ENCODE data around the gene PDS5A.
"Not testable (repeated sequence)": the region's sequence is repeated elsewhere in the genome, so short reads cannot be mapped to it uniquely, and the experiment has no call there.

PDS5A gene

DNA sequence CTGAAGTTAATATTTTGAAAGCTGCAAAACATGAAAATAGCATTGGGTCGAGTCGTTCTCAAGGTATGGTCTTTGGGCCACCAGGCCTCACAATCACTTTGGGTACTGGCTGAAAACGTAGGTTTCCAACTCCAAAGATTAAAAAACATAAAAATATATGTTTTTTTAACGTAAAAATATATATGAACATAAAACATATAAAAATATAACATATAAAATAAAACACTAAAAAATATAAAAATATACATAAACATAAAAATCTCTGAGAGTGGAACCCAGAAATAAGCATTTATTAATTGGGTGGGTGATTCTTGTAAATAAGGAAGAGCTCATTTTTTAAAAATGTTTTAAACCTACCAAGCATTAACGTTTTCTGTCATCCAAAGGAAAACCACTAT is 666 bp upstream of the PDS5A start:
- no peak for TF ChIP-seq GATA1 (IDR thresholded peaks at IDR 0.05; ENCODE audit: low read depth, low read length)
- TF ChIP-seq POLR2A (IDR thresholded peaks at IDR 0.05; ENCODE audit: low read length) = no peak
- DNase-seq = no peak

DNA sequence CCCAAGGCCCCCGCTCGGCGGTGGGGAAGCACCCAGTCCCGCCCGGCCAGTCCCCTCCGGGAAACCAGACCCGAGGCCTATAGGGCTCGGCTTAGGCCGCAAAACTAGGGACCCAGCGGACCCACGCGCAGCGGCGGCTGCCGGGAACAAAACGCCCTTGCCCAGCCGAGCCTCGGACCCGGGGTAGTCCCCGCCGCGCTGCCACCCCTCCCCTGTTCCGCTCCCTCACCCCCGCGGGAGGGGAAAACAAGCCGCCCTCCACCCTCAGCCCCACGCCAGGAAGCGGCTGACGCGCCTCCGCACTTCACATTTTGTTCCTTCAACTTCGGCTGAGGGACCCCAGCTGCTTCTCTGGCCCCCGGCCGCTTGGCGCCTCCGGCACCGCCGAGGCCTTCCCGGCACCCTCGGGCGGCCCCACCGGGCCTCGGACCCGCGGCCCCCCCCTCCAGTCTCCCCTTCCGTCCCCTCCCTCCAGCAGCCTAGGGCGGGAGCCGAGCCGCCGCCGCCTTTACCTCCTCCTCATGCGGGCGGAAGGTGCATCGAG is 694 bp downstream of the PDS5A start:
- peak; percentile 73 to 78 for DNase-seq
- TF ChIP-seq GATA1 (IDR thresholded peaks at IDR 0.05; ENCODE audit: low read depth, low read length) (no peak), POLR2A (IDR thresholded peaks at IDR 0.05; ENCODE audit: low read length) (no peak)

DNA sequence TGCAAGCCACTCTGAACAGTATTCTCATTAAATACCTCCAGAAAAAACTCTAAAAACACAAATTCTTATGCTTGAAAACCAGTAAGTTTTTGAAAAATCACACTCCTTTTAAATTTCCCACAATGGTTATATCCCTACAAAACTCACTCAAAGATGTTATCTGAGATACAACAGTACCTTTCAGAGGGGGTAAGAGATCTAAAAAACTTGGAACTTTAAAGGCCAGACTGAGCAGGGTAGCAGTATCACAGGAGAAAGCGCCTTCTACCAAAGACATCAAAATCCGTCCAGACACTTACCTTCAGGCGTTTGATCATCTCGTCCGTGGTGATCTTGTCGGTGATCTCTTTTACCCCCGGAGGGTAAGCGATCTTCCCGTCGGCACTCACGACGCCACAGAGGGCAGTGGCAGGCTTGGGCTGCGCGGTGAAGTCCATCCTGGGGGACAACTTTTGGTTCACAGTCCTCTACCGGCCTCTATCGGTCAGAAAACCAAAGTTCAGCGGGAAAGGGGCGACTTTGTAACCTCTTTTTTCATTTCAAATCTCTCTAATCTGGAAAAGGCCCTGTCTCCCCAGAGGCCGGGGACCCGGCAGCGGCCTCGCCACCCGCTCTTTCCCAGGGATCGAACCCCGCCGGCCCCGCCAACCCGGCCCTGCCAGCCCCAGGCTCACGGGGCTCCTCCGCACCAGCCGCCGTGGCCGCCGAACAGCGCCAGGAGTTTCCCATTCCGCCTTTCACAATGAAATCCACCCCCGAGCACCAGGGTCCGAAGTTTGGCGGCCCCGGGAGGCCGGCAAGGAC is 1.4 kb downstream of the PDS5A start:
- peak; percentile 89 to 93 for DNase-seq
- TF ChIP-seq GATA1 (IDR thresholded peaks at IDR 0.05; ENCODE audit: low read depth, low read length) (no peak), POLR2A (IDR thresholded peaks at IDR 0.05; ENCODE audit: low read length) (no peak)

DNA sequence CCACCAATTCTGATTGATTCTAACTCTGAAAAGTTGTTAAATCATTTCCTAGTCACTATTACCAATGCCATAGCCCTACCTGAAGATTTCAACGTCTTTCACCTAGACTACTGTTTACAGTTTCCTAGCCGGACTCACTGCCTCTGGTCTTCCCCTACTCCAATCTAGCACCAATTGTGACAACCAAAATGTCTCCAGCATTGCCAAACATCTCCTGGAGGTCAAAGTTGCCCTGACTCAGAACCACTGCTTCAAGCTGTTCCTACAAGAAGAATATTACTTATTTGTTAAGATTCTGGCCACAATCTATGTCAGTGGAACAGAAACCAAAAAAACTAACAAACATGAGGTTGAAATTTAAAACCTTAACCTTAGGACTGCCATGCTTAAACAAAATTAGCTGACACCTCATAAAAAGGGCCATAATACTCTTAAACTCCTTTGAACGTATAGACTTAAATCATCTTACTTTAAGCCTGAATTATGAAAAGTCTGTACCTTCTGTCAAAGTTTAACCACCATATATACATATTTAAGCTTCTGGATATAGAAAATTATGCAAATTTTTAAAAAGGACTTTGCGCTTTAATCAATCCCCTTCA is 2.1 kb downstream of the PDS5A start:
- peak in 1 of 2 experiments; percentile 35 for DNase-seq
- no peak for TF ChIP-seq GATA1 (IDR thresholded peaks at IDR 0.05; ENCODE audit: low read depth, low read length)
- no peak for TF ChIP-seq POLR2A (IDR thresholded peaks at IDR 0.05; ENCODE audit: low read length)

DNA sequence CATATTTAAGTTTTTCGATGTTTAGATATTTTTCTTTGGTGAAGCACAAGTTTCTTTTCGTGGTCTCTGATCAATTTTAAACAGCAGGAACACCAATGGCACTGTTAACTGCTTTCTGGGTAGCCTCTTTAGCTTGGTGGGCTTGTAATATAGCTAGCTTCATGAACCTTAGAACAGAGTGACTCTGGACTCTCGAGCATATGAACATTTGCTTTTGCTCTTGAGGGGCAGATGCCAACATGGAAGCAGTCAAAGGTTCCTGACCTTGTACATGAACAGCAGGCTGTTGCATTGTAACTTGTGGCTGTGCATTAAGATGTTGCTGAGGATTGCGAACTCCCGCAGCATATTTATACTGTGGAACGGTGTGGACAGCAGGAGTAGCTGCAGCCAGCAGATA is 4.7 kb downstream of the PDS5A start:
- not testable (repeated sequence) for DNase-seq

DNA sequence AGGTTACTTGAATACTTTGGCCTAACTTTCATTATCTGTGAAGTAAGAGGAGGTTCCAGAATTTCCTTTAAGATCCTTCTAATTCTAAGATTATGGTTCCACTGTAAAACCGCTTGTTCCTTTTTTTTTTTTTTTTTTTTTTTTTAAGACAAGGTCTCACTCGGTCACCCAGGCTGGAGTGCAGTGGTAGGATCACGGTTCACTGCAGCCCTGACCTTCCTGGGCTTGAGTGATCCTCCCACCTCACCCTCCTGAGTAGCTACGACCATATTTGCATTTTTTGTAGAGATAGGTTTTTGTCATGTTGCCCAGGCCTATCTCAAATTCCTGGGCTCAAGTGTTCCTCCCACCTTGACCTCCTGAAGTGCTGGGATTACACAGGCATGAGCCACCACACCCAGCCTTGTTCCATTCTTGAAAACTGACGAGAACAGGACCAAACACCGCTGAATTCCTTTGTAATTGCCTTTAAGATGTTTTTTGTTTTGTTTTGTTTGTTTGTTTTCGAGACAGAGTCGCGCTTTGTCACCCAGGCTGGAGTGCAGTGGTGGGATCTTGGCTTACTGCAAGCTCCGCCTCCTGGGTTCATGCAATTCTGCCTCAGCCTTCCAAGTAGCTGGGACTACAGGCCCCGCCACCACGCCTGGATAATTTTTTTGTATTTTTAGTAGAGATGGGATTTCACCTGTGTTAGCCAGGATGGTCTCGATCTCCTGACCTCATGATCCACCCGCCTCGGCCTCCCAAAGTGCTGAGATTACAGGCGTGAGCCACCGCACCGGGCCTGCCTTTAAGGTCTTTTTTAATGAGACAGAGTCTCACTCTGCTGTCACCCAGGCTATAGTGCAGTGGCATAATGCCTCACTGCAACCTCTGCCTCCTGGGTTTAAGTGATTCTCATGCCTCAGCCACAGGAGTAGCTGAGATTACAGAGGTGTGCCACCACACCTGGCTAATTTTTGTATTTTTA is 6.8 kb downstream of the PDS5A start:
- DNase-seq = peak; percentile 33 to 61
- TF ChIP-seq GATA1 (IDR thresholded peaks at IDR 0.05; ENCODE audit: low read depth, low read length) (no peak), POLR2A (IDR thresholded peaks at IDR 0.05; ENCODE audit: low read length) (no peak)

DNA sequence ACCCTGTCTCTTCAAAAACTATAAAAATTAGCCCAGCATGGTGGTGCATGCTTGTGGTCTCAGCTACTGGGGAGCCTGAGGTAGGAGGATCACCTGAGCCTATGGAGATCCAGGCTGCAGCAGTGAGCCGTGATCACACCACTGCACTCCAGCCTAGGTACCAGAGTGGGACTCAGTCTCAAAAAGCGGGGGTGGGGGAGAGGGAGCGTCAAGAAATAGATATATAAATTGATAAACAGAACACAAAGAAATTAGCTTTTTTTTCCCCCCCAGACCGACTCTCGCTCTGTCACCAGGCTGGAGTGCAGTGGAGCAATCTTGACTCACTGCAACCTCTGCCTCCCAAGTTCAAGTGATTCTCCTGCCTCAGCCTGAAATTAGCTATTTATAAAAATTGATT is 14.1 kb downstream of the PDS5A start:
- DNase-seq = no peak
- no peak for TF ChIP-seq POLR2A (IDR thresholded peaks at IDR 0.05; ENCODE audit: low read length)
- no peak for TF ChIP-seq GATA1 (IDR thresholded peaks at IDR 0.05; ENCODE audit: low read depth, low read length)

DNA sequence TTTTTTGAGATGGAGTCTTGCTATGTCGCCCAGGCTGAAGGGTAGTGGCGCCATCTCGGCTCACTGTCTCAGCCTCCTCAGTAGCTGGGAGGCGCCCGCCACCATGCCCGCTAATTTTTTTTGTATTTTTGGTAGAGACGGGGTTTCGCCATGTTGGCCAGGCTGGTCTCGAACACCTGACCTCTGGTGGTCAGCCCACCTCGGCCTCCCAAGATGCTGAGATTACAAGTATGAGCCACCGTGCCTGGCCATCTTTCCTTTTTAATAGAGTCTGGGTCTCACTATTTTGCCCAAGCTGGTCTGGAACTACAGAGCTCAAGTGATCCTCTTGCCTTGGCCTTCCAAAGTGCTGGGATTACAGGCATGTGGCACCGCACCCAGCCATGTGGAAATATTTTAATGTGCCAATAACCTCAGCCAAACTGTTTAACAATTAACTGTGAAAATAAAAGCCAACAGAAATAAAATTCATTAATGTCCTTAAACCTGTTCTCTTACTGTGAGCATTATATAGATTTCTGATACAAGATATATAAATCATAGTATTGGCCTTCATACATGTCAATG is 16.3 kb downstream of the PDS5A start:
- no peak for DNase-seq
- TF ChIP-seq GATA1 (IDR thresholded peaks at IDR 0.05; ENCODE audit: low read depth, low read length) (no peak), POLR2A (IDR thresholded peaks at IDR 0.05; ENCODE audit: low read length) (no peak)

DNA sequence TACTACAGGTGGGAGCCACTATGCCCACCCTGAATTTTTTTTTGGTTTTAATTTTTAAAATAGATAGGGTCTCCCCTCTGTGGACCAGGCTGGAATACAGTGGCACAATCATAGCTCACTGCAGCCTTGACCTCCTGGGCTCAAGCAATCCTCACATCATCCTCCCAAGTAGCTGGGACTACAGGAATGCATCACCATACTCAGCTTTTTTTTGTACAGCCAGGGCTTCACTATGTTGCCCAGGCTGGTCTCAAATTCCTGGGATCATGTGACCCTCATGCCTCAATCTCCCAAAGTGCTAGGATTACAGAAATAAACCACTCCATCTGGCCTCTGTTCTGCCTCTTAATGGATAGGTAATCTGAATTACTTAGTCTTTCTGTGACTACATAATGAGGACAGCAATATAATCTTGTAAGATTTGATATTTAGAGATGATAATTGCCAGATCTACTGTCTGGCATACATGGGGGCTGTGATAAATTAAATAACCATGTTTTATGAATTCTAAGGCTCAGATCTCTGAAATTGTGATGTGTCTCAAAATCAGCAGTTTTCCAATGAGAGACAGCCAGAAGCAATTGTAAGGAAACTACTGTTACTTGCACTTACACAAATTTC is 26.7 kb downstream of the PDS5A start:
- no peak for DNase-seq
- TF ChIP-seq GATA1 (IDR thresholded peaks at IDR 0.05; ENCODE audit: low read depth, low read length) (no peak), POLR2A (IDR thresholded peaks at IDR 0.05; ENCODE audit: low read length) (no peak)

DNA sequence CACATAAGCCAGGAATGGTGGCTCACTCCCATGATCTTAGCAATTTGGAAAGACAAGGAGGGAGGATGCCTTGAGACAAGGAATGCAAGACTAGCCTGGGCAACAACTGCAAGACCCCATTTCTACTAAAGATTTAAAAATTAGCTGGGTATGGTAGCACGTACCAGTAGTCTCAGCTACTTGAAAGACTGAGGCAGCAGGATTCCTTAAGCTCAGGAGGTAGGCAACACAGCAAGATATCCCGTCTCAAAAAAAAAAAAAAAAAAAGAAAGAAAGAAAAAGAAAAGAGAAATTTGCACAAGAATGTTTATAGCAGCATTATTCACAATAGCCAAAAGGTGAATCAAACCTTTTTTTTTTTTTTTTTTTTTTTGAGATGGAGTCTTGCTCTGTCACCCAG is 29.7 kb downstream of the PDS5A start:
- DNase-seq = no peak
- no peak for TF ChIP-seq POLR2A (IDR thresholded peaks at IDR 0.05; ENCODE audit: low read length)
- TF ChIP-seq GATA1 (IDR thresholded peaks at IDR 0.05; ENCODE audit: low read depth, low read length) = no peak

DNA sequence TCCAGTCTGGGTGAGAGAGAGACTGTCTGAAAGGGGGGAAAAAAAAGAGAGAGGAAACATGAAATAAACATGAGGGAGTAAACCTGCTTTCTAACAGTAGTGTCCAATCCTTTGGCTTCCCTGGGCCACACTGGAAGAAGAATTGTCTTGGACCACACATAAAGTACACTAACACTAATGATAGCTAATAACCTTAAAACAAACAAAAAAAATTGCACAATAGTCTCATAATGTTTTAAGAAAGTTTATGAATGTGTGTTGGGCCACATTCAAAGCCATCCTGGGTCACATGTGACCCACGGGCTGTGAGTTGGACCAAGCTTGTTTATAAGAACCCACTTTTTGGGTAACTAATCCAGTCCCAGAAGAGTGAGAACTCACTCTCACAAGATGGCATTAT is 30.3 kb downstream of the PDS5A start:
- DNase-seq = no peak
- TF ChIP-seq GATA1 (IDR thresholded peaks at IDR 0.05; ENCODE audit: low read depth, low read length) = no peak
- TF ChIP-seq POLR2A (IDR thresholded peaks at IDR 0.05; ENCODE audit: low read length) = no peak

DNA sequence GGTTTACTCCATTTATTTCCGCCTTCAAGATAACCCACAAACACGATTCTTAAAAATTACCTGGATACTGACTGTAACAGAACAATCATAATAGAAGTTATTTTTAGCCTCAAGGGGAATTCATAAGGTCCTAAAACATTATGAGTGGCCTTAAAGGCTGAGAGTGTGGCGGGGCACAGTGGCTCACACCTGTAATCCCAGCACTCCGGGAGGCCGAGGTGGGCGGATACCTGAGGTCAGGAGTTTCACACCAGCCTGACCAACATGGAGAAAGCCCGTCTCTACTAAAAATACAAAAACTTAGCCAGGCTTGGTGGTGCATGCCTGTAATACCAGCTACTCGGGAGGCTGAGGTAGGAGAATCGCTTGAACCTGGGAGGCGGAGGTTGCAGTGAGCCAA is 33.5 kb downstream of the PDS5A start:
- not testable (repeated sequence) for DNase-seq

DNA sequence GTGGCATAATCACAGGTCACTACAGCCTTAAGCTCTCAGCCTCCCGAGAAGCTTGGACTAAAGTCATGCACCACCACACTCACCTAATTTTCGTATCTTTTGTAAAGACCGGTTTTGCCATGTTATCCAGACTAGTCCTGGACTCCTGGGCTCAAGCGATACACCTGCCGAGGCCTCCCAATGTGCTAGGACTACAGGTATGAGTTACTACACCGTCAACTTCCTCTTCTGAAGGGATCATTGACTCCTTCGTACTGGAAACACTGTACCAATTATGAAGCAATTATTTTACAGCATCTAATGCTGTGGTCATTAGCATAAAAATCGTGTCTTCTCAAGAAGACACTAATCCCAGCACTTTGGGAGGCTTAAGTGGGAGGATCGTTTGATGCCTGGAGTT is 35.2 kb downstream of the PDS5A start:
- DNase-seq = no peak
- no peak for TF ChIP-seq POLR2A (IDR thresholded peaks at IDR 0.05; ENCODE audit: low read length)
- TF ChIP-seq GATA1 (IDR thresholded peaks at IDR 0.05; ENCODE audit: low read depth, low read length) = no peak

Data from erythroblast (primary cell).